HCEC 1CT (cell line): ENCODE results near the gene CDC42BPB.

Experiments
- DNase-seq: peaks from one replicate; pipeline ENCODE4 v3.0.0-alpha.2; 2017

CDC42BPB gene

DNA sequence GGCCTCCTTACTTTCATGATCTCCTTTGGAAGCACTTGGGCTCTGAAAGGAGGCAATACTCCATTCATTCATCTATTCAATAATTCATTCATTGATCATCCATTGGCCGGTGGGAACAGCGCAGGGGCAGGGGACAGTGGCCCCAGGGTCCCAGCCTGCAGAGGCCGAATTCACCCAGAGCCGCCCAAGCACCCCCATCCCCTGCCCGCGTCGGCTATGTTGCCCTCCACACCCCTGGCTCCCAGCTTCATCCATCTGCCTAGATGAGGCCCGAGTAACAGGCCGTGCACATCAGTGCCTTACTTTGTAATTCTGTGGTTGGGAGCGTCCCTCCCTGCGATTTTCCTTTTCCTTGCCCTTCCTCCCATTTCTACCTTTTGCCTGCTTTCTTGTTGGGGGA lies 131.7 kb downstream of the CDC42BPB start:
- DNase-seq, result no peak

DNA sequence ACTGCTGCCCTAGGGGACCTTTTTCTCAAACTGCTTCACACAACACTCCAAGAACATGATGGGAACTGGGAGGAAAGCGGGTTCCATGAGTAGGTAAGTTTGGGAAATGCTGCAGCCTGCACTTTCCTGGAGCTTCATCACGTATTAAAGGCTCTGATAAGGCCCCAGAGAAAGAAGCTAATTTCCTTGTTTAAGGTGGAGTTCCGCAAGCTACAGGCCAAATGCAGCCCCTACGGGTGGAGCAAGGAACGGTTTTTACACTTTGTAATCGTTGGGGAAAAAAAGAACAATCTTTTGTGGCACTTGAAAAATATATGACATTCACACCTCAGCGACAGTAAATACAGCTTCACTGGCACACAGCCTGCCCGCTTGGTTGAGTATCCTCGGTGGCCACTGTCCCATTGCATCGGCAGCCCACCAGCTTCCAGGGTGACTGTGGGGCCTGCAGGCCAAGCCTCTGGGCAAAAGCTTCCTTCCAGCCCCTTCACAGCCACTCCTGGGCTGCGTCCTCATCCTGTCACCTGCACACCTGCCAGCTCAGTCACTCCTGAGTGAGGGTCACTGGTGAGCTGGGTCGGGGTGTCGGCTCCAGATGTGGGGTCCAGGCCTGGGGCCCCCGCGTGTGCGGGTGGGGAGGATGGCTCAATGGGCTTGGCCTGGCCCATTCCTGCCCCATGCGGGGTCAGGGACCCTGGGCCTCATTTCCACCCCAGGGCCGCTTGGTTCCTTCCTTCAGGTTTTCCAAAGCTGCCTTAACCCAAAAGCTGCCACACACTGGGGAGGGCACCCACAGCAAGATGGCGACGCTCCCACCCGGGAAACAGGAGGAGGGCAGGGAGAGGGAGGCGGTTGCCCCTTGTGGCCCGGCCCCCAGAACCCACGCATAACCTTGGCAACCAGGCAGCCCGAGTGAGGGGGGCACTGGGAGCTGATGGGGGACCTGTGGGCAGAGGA lies 132.4 kb downstream of the CDC42BPB start:
- DNase-seq, result no peak

DNA sequence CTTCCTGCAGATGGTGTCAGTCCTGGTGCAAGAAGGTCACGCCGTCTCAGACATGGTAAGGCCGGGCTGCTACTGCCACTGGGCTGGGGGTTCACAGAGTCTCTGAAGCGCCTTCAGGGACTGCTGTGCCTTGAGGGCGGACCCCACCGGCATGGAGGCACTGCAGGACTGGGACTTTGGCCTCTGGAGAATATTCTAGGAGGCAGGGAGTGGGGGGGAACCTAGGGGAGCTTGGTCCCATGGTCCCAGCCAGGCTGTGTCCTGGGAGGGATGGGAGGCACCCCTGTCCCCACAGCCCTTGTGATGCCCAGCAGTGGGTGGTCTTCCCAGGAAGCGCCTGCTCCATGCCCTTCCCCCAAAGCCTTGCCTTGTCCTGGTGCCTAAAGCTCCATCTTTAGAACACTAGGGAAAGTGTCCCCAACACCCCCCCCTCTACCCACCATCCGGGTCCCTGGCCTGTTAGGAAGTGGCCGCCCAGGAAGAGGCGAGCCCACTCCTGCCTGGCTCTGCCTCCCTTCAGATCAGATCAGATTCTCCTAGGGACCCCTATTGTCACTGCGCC lies 133.3 kb downstream of the CDC42BPB start:
- no peak for DNase-seq

DNA sequence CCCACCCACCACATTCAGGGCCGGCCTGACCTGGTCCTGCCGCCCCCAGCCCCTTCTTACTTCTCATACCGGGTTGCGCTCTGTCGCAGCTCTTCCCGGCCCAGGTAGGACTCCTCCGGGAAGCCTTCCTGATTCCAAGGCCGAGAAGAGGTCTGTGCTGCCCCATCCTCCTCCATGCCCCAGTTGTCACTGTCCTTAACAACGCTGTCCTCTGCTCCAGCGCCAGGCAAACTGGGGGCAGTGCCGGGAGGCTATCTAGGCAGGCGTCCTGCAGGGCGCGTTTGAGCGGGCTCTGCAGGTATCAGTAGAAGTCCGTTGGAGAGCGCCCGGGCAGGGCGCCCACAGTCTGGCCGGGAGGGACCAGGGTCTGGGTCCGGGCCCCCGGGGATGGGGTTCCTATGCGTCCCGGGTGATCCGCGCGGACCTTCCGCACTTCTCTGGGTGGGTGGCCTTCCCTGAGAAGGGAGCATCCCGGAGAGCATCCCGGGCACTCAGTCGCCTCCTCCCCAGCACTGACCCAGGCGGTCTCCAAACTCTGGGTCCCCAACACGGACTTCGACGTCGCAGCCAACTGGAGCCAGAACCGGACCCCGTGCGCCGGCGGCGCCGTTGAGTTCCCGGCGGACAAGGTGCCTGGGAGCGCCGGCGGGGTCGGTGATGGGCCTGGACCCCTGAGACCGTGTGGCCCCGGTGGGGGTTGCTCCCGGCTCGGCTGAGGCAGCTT lies 134.0 kb downstream of the CDC42BPB start:
- no peak for DNase-seq

DNA sequence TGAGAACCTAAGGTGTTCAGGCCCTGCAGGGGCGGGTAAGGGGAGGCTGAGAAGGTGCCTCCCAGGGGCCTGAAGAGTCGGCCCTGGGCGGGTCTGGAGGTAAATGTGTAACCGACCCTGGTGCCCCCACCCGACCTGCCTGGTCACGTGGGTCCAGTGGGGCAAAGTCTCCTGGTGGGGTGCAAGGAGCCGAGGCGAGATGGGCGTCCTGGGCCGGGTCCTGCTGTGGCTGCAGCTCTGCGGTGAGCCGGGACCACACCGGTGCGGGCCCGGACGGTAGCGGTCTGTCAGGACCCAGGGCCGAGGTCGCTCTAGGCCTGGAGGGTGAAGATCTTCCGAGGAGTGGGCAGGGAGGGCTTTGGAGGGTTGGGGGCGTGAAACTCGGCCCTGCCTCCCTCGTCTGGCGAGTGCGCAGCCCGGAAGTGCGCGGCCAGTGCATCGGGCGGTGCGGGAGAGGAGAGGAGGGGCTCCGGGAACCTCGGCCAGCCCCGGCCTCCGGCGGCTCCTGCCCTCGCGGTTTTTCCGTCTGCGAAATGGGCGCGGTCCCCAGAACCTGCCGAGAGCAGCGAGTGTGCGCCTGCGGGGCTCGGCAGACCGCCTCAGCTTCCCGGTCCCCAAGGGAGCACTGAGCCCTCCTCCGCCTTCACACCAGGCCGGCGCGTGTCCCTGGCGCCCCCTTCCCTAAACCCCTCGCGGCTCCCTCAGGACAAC lies 134.7 kb downstream of the CDC42BPB start, which contains the start of gene AMN:
TSS of gene AMN (plus strand) at position 174 of the 711 bp plus-strand sequence. CDS start at position 200, 26 bp downstream.
- no peak for DNase-seq

DNA sequence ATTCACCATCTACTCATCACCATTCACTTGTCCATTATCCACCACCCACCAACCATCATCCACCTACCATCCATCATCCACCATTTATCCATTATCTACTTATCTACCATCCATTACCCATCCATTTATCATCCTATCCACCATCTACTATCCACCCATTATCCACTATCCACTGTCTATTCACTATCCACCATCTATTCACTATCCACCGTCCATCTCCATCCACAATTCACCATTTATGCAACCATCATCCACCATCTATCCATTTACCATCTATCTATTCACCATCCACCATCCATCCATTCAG lies 136.4 kb downstream of the CDC42BPB start:
- DNase-seq, result no peak

DNA sequence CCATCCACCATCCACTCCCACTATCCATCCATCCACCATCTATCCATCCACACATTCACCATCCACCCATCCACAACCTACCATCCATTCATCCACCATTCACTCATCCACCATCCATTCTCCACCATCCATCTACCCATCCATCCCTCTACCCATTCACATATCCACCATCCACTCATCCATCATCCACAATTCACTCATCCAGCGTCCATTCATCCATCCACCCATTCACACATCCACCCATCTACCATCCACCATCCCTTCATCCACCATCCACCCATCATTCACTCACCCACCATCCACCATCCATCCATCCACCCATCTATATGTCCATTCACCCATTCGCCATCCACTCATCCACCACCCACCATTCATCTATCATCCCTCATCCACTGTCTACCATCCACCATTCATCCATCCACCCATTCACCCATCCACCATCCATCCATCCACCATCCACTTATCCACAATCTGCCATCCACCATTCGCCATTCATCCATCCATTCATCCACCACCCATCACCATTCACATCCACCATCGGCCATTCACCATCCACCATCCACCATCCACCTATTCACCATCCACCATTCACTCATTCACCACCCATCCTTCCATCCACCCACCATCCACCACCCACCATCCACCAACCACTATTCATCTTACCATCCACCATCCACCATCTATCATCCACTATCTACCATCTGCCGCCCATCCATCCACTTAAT lies 136.9 kb downstream of the CDC42BPB start:
- no peak for DNase-seq

DNA sequence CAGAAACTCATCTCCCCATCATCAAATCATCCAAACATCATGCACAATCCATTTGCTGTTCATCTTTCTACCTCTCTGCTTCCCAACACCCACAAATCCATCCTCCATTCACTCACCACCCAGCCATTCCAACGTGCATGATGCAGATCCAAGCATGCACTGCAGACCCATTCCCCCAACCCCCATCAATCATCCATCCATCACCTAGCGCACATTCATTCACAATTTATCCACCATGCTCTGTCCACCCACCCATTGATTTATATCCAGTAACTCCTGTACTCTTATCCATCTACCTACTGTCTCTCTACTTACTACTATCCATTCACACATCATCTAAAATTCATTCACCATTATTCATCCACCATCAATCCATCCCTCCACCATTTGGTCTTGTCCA lies 138.9 kb downstream of the CDC42BPB start:
- no peak for DNase-seq

DNA sequence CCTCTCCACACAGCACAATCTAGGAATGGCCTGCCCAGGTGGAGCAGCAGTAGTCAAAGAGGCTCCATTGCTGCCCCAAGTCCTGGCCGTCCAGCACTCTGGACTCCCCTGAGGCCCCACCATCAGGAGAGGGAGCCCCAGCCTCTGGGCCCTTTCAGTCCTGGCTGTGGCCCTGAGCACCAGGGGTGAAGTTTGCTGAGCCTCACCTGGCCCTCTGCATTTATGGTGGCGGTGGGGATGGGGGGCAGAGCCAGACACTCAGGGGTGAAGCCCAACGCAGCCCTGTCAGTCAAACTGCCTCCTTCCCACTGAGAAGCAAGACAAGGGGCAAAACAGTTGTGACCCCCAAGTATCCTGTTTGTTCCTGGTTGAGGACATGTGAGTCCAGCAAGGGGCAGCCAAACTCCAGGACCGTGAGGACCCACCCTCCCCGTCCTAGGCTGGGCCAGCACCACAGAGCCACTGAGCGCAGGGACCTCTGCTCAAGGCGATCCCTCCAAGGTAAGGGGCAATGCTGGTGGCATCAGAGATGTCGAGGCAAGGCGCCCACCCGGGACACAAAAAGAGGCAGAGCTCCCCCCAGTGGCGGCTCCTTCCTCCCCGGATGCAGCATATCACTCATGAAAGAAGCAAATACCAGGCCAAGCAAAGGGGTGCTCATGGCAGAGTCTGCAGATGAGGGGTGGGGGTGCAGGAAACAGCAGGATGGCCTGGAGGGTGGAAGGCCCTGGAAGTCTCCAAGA lies 139.7 kb downstream of the CDC42BPB start:
- peak; percentile 3 for DNase-seq

DNA sequence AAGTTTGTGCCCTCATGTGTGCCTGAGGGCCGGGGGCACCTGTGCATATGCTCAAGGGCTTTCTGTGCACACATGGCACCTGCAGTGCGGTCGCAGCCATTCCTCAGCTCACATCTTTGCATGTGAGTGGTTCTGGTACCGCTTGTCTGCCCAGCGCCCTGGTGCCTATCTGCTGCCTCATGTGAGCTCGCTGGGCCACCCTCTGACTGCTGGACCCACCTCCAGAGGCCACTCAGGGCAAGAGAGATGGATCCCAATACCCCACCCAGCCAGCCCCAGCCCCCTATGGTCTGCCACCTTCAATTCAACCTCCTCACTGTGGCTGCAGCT lies 140.3 kb downstream of the CDC42BPB start:
- no peak for DNase-seq

DNA sequence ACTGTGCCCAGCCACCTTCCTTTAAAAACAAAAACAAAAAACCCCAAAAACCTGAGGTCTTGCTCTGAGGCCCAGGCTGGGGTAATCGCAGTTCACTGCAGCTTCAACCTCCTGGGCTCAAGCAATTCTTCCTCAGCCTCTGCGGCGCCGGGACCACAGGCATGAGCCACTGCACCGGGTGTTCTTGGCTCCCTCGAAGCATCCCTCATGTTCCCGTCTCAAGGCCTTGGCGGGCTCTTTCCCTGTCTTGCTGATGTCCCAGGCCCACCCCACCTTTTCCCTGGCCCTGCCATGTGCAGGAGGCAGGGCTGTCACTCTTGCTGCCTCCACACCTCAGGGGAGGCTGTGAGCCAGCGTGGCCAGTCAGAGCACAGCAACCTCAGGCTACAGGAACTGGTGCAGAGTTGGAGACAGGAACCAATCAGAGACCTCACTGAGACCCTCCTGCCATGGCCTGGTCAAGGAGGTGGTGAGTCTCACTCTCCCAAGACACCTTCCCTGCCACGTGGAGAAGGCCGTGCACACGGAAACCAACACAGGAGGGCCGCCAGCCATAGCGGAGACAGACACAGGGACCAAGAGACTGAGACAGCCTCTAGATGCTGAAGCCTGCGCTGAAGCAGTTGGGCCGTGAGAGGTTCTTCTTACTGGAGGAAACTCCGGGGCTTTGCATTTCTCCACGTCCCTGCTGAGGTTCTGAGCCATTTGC lies 140.8 kb downstream of the CDC42BPB start:
- DNase-seq, result no peak

DNA sequence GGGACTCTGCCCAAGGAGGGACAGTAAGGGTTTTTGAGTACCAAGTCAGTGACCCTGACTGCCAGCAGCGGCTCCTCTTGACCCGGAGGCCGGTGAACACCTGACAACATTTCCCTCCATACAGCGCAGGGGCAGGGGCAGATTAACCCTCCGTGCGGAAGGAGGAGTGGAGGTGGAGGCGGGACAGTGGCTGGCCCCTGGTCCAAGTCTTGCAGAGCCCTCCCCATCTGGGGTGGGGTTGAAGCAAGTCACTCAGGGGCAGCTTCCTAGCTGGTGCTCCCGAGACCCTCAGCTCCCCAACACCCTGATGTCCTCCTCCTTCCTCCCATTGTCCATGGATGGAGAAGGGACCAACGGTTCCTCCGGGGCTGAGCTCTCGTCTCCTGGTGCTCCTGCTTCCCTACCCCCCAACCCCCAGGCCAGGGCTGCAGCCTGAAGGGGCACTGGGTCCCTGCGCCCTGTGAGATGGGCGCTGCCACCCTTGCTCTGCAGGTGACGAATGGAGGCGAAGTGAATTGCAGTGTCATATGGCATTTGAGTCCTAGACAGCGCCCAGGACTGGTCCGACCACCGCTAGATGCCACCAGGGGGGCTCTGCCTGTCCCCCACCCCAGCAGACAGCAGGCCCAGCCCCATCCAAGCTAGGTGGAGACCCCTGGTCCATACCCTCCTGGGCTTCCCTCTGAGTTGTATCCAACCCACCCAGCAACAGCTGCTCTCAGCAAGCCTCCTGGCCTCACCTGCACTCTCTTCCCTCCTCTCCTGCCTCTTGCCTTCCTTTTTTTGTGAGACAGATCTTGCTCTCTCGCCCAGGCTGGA lies 141.8 kb downstream of the CDC42BPB start:
- no peak for DNase-seq

DNA sequence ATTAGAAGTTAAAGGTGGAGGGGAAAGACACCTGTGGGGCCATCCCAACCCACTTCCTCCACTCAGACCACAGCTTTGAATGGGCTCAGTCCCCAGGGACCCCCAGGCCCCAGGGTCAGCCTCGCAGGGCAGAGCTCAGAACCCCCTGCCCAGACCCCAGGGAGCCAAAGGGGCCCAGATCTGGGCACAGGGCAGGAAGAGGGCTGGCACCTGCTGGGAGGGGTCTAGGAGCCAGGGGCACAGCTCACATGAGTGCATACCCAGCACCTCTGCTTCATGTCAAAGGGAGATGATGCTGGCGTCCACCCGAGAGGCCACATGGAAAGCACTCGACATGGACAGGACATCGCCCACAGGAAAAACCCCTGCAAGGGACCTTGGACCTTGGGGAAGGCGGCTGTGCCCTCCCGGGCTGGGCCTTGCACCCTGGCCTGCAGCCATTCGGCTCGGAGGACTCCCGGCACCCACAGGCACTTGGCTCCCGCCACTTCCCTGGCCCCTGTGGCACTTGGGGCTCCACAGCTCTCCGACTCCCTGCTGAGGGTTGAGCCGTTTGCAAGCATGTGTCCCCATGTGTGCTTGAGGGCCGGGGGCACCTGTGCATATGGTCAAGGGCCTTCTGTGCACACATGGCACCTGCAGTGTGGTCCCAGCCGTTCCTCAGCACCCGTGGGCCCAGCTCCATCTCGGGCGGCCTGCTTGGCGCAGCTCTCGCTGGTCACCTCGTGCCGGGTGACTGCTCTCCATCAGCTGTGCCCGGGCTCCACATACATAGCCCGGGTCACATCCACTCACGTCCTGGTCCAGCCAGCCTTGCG lies 142.7 kb downstream of the CDC42BPB start:
- no peak for DNase-seq

DNA sequence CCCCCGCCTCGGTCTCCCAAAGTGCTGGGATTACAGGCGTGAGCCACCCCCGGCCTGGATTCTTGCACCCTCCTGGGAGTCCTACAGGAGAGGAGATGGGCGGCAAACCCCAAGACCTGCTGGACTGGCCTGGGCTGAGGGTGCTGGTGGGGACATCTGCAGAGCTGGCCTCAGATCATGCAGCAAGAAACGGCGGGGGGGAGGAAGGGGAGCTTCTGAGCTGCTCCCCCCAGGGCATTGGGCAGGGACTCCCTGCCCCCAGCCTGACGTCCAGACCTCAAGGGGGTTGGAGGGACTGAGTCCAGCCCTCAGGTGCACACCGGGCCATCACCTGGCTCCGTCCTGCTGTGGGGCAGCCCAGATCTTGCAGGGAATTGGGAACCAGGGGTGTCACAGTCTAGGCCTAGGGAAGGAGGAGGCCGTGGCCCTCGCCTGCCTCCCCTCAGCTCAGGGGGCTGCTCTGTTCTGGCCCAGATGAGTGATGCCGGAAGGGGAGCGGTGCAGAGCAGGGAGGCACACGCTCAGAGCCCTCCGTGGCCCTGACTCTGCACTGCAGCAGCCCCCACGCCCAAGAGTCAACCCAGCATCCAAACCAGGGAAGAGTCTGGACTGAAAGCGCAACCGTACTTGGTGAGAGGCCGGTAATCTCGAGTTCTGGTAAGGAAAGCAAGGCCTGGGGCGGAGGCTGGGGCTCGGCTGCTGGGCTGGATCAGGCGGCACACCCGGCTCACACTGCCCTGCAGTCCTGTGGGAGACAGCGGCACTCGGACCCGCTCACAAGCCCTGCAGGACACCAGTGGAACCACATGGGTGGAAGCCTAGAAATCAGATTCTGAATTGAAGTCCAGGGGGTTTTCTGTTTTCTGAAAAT lies 143.8 kb downstream of the CDC42BPB start:
- no peak for DNase-seq

DNA sequence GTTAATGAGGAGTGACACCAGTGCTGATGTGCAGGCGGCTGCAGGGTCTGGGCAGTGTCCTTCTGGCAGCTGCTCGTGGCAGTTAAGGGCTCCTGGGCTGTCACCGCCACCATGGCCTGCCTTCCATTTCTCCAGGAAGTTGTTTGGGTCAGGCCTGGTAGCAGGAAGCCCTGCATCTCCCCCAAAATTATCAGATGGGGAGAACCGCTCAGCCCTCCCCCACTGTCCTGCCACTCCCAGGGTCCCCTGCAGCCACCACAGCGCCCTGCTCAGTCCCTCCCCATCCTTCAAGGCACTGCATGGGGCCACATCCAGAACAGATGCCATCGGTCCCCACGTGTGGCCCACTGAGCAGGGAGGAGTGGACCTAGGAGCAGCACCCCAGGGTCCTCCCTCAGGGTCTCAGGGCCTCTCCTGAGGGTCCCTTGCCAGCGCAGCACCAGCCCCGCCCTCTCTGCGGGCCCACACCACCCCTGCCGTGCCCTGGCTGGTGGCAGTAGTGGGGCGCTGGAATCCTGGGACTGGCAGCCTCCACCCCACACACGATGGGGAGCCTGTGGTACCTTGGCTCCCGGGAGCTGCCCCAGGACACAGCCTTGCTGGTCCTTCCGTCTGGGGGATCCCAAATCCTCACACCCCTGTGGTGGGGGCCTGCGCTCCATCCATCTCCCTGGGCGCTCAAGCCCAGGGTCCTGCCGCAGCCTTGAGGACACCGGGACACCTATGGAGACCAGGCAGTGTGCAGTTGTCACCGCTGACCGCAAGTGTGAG lies 145.2 kb downstream of the CDC42BPB start:
- no peak for DNase-seq

DNA sequence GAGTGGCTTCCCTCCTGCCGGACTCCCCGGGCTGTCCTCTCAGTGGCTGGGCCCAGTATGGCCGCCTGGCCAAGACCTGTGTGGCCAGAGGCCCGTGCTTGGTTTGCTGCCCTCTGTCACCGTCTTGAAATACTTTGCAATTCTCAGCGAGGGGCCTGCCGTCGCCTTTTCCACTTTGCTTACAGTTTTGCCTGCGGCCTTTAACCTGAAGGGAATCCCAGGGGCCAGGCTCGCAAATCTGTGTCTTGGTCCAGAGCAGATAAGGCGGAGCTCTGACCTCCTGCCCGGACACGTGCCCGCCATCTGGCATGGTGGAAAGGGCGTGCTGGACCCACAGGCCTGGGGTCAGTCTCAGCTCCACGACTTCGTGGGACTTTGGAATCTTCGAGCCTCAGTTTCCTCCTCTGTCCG lies 145.8 kb downstream of the CDC42BPB start:
- DNase-seq, result no peak

DNA sequence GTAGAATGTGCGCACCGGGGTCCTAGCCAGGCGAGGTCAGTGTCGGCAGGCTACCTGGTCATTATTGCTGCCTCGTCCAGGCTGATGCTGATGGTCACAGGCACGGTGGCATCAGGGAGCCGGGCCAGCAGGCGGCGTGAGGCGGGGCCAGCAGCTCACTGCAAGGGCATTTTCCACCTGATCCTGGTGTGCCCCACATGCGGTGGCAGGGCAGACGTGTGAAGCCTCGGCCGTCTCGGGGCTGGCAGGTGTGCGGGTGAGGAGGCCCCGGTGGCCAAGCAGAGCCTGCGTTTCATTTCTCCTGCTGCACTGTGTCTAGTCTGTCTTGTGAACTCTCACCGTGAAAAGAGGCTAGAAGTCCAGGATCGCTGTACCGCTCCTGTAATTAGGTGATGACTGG lies 146.9 kb downstream of the CDC42BPB start:
- DNase-seq, result no peak

DNA sequence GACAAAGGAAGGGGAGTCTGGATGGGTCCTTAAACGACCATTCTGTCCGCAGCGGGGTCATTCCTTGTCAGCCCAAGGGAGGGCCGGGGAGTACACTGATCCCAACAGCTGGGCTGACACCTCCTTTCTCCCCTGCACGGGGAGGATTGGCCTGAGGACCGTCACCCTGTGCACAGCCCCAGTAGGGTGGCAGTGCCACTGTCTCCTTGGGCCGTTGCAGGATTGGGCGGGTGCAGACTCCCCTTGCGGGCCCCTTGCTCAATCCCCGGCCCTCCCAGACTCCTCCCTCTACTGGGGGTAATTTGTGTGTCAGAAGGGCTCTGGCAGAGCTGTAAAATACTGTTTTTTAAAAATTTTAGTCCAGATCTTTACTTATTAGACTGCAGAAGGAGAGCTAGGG lies 147.4 kb downstream of the CDC42BPB start:
- no peak for DNase-seq
